UCSD-AML1 (cell line): ENCODE measurements around the gene VARS1.
"Not testable (repeated sequence)": the region's sequence is repeated elsewhere in the genome, so short reads cannot be mapped to it uniquely, and the experiment has no call there.

Experiments used
- DNase-seq: peaks from one replicate; lab custom pipeline; 2025; ENCODE audit not compliant: unreplicated experiment; lab: John Stamatoyannopoulos, UW

The VARS1 gene

DNA sequence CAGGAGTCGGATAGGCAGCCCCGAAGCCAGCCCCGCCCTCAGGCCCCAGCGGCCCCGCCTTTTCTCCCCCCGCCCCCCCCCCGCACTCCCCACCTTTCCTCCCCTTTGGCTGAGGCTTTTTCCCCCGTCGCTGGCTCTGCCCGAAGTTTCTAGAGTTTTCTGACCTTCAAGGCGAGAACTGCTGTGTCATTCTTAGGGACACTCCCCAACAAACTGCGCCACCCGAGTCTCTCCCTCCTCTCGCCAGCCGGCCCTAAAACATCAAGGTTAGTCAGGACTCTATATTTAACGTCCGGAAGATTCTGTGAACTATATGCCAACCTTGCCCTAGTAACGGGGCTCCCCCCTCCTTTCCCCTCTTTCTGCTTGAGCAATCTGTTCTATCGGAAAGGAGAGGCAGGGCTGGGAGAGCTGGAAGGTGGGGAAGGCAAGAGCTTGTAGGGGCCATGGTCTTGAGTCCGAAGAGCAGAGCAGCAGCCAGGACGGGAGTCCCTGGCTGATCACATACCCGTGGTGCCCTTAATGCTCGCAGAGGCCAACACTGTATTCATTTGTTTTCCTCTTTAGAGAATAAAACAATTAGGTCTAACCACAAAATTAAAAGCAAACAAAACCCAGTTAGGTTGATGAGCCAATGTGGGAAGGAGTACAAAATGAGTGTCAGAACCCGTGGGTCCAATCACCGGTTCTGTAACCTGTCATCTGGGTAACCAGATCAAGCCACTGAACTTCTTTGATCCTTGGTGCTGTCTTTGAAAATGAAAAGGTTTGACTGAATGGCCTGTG lies 26.7 kb upstream of the VARS1 start:
- DNase-seq, result peak; percentile 84

DNA sequence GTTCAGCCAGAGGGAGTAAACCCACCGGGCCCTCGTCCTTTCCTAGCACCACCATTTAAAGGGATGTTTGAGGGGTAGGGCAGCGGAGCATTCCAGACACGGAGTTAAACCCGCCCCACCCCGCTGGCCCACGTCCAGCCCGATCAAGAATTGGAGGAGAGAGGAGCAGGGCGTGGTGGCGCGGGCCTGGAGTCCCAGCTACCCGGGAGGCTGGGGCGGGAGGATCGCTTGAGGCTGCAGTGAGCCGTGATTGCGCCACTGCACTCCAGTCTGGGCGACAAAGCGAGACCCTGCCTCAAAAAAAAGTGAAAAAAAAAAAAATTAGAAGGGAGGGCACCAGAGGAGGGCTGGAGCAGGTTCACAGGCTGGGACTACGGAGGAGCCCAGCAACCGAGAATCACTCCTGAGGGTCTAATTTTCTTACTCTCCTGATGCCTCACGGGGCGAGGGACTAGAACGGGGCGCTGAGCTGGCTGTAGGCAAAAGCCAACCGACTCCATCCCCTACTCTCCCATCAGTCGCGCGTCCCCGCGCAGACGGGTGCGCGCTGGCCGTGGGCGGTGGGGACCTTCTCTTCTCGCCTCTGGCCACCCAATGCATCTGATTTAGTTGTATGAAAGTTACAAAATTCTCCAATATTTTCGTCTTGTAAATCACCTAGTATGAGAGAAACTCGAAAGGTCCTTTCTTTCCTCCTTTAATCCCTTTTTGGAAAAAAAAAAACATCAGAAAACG lies 25.9 kb upstream of the VARS1 start:
- DNase-seq, result peak; percentile 76

DNA sequence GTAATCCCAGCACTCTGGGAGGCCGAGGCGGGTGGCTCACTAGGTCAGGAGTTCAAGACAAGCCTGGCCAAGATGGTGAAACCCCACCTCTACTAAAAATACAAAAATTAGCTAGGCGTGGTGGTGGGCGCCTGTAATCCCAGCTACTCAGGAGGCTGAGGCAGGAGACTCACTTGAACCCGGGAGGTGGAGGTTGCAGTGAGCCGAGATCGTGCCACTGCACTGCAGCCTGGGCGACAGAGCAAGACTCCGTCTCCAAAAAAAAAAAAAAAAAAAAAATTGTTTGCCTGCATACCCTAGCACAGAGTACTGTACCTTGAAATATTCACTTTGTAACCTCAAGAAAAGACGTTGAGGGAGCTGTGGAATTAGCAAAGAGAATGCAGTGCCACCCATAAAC lies 24.8 kb upstream of the VARS1 start:
- not testable (repeated sequence) for DNase-seq

DNA sequence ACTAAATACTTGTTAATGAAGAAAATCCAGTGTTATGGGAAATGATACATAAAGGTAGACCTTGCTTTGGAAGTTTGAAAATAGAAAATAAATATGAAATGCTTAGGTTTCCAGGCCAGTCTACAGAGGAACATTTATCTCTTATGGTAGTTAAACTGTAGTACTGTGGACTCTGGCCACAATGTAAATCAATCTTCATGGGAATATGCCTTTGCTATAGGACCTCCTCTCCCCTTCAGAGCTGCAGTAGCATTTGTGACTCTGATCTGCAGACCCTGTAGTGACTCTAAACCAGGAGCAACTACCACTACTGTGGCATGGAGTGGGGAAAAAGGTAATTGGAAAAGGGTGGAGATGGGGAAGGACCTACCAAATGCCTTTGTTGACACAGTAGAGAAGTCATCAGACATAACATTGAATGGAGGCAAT lies 24.3 kb upstream of the VARS1 start:
- no peak for DNase-seq

DNA sequence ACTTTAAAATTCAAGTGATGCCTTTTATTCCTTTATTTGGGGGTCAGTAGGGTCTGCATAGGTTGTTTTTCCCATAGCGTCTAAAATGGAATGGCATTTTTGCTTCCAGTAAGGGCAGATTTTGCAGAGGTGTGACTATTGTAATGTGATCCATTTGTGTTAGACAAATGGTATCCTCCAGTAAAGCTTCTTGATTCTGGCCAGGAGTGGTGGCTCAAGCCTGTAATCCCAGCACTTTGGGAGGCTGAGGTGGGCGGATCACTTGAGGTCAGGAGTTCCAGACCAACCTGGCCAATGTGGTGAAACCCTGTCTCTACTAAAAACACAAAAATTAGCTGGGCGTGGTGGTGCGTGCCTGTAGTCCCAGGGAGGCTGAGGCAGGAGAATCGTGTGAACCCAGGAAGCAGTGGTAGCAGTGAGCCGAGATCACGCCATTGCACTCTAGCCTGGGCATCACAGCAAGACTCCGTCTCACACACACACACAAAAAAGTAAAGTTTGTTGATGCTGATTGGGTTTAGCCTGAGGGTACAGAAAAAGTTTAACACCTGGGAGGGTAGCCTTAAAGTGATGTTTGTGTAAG lies 22.5 kb upstream of the VARS1 start:
- not testable (repeated sequence) for DNase-seq

DNA sequence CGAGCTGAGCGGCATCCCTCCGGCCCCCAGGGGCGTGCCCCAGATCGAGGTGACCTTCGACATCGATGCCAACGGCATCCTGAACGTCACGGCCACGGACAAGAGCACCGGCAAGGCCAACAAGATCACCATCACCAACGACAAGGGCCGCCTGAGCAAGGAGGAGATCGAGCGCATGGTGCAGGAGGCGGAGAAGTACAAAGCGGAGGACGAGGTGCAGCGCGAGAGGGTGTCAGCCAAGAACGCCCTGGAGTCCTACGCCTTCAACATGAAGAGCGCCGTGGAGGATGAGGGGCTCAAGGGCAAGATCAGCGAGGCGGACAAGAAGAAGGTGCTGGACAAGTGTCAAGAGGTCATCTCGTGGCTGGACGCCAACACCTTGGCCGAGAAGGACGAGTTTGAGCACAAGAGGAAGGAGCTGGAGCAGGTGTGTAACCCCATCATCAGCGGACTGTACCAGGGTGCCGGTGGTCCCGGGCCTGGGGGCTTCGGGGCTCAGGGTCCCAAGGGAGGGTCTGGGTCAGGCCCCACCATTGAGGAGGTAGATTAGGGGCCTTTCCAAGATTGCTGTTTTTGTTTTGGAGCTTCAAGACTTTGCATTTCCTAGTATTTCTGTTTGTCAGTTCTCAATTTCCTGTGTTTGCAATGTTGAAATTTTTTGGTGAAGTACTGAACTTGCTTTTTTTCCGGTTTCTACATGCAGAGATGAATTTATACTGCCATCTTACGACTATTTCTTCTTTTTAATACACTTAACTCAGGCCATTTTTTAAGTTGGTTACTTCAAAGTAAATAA lies 21.8 kb upstream of the VARS1 start:
- DNase-seq, result not testable (repeated sequence)

DNA sequence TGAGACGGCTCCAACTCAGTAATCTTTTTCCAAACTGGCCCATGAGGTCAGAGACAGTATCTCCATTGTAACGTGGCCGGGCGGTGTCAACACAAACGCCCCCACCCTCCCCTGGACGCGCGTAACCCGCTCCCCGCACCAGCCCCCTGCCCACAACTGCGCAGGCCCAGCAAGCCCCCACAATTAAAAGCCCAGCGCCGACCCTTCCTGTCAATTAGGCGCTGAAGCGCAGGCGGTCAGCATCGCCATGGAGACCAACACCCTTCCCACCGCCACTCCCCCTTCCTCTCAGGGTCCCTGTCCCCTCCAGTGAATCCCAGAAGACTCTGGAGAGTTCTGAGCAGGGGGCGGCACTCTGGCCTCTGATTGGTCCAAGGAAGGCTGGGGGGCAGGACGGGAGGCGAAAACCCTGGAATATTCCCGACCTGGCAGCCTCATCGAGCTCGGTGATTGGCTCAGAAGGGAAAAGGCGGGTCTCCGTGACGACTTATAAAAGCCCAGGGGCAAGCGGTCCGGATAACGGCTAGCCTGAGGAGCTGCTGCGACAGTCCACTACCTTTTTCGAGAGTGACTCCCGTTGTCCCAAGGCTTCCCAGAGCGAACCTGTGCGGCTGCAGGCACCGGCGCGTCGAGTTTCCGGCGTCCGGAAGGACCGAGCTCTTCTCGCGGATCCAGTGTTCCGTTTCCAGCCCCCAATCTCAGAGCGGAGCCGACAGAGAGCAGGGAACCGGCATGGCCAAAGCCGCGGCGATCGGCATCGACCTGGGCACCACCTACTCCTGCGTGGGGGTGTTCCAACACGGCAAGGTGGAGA lies 19.7 kb upstream of the VARS1 start, which contains the start of the genes HSPA1A and HSPA1L:
HSPA1A (plus strand) TSS at position 519 of the 814 bp plus-strand sequence; CDS start at position 733, 214 bp downstream.
HSPA1L (minus strand) TSS at position 259 of the 814 bp plus-strand sequence. CDS start 3,311 bp downstream, outside the sequence.
- no peak for DNase-seq

DNA sequence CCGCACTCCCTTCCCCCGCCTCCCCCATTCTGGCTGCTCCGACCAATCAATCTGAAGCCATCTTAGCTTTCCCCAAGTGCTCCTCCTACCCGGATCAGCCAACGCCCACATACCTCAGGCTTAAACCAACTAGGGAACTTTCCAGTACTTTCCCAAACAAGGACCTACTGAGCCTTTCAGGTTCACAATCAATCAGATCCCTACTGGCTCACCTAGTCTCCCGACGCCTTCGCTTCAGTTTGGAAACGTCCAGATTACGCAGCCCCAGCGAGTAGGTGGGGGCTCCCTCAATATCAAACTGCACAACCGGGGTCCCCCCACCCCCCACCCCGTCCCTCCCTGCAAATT lies 19.1 kb upstream of the VARS1 start:
- no peak for DNase-seq

DNA sequence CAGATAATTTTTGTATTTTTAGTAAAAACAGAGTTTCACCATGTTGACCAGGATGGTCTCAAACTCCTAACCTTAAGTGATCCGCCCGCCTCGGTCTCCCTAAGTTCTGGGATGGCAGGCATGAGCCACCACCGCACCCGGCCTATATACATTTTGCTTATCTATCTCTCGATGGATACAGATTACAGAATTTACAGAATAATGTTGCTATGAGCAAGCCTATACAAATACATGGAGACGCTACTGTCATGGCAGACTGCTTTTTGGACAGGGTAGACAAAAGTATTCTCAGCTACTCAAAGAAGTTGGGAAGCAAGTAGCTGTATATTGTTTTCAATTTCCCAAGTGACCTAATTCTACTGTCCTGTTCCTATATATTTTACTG lies 17.9 kb upstream of the VARS1 start:
- no peak for DNase-seq

DNA sequence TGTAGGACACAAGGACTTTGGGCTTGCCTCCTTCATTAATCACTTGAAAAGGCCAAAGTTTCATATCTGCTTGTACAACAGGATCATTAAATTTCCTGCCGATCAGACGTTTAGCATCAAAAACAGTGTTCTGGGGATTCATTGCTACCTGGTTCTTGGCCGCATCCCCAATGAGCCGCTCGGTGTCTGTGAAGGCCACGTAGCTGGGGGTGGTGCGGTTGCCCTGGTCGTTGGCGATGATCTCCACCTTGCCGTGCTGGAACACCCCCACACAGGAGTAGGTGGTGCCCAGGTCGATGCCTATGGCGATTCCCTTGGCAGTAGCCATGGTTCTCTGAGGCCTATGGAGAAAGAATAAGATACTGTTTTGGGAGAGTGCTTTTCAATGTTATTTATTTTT lies 16.1 kb upstream of the VARS1 start:
- DNase-seq, result no peak

DNA sequence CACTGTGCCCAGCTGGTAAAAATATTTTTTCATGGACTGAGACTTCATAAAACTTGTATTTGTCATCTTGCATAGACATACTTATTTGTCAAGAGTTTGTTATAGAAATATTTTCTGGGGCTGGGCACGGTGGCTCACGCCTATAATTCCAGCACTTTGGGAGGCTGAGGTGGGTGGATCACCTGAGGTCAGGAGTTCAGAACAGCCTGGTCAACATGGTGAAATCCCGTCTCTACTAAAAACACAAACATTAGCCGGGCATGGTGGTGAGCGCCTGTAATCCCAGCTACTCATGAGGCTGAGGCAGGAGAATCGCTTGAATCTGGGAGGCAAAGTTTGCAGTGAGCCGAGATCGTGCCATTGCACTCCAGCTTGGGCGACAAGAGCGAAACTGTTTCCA lies 13.0 kb upstream of the VARS1 start:
- DNase-seq, result not testable (repeated sequence)

DNA sequence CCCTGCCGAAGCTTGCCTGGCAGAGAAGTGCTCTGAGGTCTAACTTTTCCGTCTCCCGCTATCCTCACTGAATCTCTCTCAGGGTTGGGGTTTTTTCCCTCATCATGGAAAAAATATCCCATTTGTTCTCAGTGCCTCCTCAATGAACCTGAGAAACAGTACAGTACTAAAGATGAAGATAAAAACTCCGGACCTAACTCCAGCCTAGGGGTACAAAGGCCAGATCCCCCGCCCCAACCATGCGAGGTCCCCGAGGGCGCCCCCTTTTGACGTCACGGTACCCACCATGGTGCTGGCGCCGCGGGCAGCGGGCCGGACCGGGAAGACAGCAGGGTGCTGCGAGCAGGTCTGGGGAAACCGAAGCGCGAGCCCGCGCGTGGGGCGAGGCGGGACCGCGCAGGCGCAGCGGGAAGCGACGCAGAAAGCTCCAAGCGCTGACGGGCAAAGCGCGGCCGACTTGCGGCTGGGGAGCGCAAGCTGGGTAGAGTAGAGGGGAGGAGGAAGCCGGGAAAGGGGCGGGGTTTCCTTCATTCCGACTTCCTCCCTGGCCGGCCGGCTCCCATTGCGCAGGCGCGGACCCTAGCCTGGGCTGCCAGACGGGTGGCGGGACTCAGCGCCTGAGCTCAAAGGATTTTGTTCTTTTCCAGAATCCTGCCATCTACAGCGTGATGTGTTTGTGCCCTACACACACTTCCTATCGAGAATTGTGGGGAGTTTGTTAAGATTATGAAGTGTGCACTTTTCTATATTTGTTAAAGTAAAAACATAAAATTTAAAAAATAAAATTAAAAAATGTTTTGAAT lies 11.1 kb upstream of the VARS1 start, which contains the start of gene LSM2:
LSM2 (minus strand) TSS at position 497 of the 803 bp plus-strand sequence; CDS start at position 288, 209 bp downstream.
- peak; percentile 97 for DNase-seq

DNA sequence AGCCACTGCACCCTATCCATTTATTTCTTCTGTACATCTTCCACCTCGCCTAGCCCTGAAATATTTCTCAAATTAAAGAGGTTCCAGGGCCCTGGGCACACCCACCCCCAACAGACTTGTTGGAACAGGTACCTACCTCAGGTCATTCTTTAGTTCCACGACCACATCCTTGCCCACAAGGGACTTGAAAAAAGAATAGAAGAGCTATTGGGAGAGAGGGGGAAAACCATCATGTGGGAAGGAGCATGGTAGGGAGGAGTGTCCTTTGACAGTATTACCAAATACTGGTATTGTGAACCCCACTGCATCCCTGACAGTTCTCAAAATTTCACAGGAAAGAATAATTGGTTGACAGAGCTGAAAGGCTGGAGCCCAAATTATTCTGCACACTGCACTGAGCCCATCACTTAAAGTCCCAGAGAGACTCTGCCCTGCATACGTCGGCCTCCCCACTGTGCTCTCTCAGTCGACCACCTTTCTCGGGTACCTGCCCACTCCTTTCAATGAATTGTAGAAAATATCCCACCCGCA lies 10.5 kb upstream of the VARS1 start:
- no peak for DNase-seq

DNA sequence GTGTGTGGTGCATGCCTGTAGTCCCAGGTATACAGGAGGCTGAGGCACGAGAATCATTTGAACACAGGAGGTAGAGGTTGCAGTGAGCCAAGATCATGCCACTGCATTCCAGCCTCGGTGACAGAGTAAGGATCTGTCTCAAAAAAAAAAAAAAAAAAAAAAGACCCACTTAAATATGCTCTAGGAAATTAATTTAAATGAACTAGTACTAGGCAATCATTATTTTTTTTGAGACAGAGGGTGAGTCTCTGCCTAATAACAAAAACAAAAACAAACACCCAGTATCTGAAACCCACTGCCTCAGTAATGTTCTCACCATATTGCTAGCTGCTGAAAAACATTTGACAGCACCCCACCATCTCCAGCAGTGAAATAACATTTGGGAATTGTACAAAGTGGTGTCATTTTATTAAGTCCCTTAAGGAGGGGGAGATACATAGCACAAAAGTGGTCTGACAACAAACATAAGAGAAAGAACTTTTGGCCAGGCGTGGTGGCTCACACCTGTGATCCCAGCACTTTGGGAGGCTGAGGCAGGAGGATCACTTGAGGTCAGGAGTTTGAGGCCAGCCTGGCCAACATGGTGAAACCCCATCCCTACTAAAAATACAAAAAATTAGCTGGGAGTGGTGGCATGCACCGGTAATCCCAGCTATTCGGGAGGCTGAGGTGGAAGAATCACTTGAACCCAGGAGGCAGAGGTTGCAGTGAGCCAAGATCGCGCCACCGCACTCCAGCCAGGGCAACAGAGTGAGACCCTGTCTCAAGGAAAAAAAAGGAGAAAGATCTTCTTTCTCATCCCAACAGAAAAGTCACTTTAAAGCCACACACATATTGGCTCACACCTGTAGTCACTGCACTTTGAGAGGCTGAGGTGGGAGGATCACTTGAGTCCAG lies 5.7 kb upstream of the VARS1 start:
- not testable (repeated sequence) for DNase-seq

DNA sequence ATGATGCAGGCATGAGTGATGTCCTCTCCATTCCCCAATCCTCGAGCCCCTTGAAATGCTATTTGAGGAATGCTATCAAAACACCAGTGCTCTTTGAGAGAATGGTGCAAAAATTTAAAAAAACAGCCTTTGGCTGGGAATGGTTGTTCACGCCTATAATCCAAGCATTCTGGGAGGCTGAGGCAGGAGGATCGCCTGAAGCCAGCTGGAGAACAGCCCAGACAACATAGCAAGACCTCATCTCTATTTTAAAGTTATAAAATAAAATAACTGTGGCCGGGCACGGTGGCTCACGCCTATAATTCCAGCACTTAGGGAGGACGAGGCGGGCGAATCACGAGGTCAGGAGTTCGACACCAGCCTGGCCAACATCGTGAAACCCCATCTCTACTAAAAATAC lies 4.2 kb upstream of the VARS1 start:
- no peak for DNase-seq

DNA sequence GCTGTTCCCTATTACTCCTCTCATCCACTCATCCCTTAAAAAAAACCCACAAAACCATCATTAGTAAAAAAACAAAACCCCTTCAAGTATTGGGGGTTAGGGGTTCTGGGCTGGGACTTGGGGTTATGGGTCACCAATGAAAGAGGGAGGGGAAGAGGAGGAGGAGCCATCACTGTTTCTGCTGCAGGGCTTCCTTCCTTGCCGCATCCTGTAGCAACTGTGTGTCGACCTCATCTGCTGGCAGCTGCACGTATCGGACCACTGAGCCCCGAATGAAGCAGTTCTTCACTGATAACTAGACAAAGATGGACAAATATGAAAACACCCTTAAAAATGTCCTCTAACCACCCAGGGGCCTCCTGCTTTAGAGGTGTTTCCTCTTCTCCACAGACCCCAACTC lies 2.0 kb upstream of the VARS1 start:
- no peak for DNase-seq

DNA sequence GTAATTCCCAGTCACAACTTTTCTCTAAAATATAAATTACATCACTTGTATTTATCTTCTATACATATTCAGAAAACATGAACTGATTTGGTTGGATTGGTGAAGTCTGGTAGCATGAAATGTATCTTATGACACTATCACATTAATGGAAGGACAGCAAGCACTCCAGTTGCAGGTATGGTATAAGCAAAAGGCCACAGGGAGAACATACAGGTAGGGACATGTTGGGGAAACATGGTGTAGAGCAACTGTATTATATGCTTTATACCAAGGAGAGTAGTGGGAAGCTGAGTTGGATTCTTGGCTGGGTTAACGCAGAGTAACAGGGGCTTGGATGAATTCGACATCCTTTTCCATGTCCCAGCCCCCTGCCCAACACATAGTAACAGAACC lies 1.4 kb upstream of the VARS1 start:
- no peak for DNase-seq
